ENCODE measurements around the gene IMPG2. TPM values are rescaled to one million over a fixed set of nuclear protein-coding genes. Genes with fewer than 3 reads are reported as not detected.

IMPG2 gene
- total RNA-seq, 1 experiment from 2014 or later: 0.18 TPM

- BruUV-seq (replicated peaks): no TSS peak
- Histone ChIP-seq H3K9me2 (replicated peaks; ENCODE audit: low read length) (no peaks in the 10 kb centered on the region), H3K9ac (ENCODE audit: low read length) (peak overlapping the region; percentile 48), H3K36me3 (ENCODE audit: low read depth, low read length) (no peaks in the 10 kb centered on the region), H3K4me2 (ENCODE audit: low read length) (peak overlapping the region; percentile 82), H3K27me3 (ENCODE audit: low read length) (no peaks in the 10 kb centered on the region), H3K79me2 (ENCODE audit: low read length) (no peaks in the 10 kb centered on the region), H3K4me1 (ENCODE audit: insufficient read depth, low read length) (peaks cover 20% of the 10 kb centered on the region), H3K4me3 (ENCODE audit: low read length) (peak overlapping the region; percentile 54), H3K9me3 (ENCODE audit: low read length) (no peaks in the 10 kb centered on the region), H2AFZ (ENCODE audit: low read length) (peak overlapping the region; percentile 36), H3F3A (ENCODE audit: low read length, unreplicated experiment) (peaks cover 5% of the 10 kb centered on the region), H4K20me1 (ENCODE audit: low read length) (no peaks in the 10 kb centered on the region), H3K27ac (ENCODE audit: low read length) (peak overlapping the region; percentile 85)
- ChIA-PET POLR2A (ENCODE audit: unreplicated experiment) (interaction anchor here (0.6 kb wide), 1 partner anchor 206 kb away, joined by 3 read pairs; no protein-coding TSS in a partner anchor), CTCF (interaction anchor here (1.0 kb wide), 1 partner anchor 73 kb away, joined by 3 read pairs; no protein-coding TSS in a partner anchor)
- intact Hi-C loops (cut with micrococcal nuclease): no loop called here
- ATAC-seq (peak; percentile 75), DNase-seq (peak; percentile 35)
- TF ChIP-seq CTCF (conservative IDR thresholded peaks at IDR 0.05; ENCODE audit: low read depth, low read length): no peak
- no peak for TF ChIP-seq EZH2 (IDR thresholded peaks at IDR 0.05; ENCODE audit: low read length, unreplicated experiment)
- TF ChIP-seq EZH2phosphoT487 (IDR thresholded peaks at IDR 0.05; ENCODE audit: borderline replicate concordance, low read length): no peak
Observed at GRCh38 chr3:101303836-101304235, 16.5 kb downstream of the IMPG2 start.

- peak overlapping the region; percentile 48 for H3K9ac ChIP-seq (ENCODE audit: low read length)
- H3K4me3 ChIP-seq (ENCODE audit: low read length): peak overlapping the region; percentile 54
- peaks cover 20% of the 10 kb centered on the region for H3K4me1 ChIP-seq (ENCODE audit: insufficient read depth, low read length)
- DNase-seq (peak; percentile 91), ATAC-seq (peak; percentile 95)
- intact Hi-C loops (cut with micrococcal nuclease): no loop called here
- ChIA-PET POLR2A (ENCODE audit: unreplicated experiment) (interaction anchor here (0.7 kb wide), 1 partner anchor 7 kb away, joined by 5 read pairs; no protein-coding TSS in a partner anchor), CTCF (interaction anchor here (1.0 kb wide), 1 partner anchor 73 kb away, joined by 3 read pairs; no protein-coding TSS in a partner anchor)
- H3K9me2 ChIP-seq (replicated peaks; ENCODE audit: low read length): no peaks in the 10 kb centered on the region
- H3K27ac ChIP-seq (ENCODE audit: low read length): peak overlapping the region; percentile 85
- H3K27me3 ChIP-seq (ENCODE audit: low read length): no peaks in the 10 kb centered on the region
- H4K20me1 ChIP-seq (ENCODE audit: low read length): no peaks in the 10 kb centered on the region
- H2AFZ ChIP-seq (ENCODE audit: low read length): peak overlapping the region; percentile 36
- H3K79me2 ChIP-seq (ENCODE audit: low read length): no peaks in the 10 kb centered on the region
- H3K4me2 ChIP-seq (ENCODE audit: low read length): peak overlapping the region; percentile 82
- BruUV-seq (replicated peaks): no TSS peak
- H3F3A ChIP-seq (ENCODE audit: low read length, unreplicated experiment): peaks cover 5% of the 10 kb centered on the region
- no peaks in the 10 kb centered on the region for H3K36me3 ChIP-seq (ENCODE audit: low read depth, low read length)
- TF ChIP-seq EZH2phosphoT487 (IDR thresholded peaks at IDR 0.05; ENCODE audit: borderline replicate concordance, low read length) (no peak), EZH2 (IDR thresholded peaks at IDR 0.05; ENCODE audit: low read length, unreplicated experiment) (no peak), CTCF (conservative IDR thresholded peaks at IDR 0.05; ENCODE audit: low read depth, low read length) (no peak)
- no peaks in the 10 kb centered on the region for H3K9me3 ChIP-seq (ENCODE audit: low read length)
Observed at GRCh38 chr3:101303089-101303731, 17.2 kb downstream of the IMPG2 start.

GRCh38 chr3:101300073-101300472, 20.3 kb downstream of the IMPG2 start:
- Histone ChIP-seq H3K4me2 (ENCODE audit: low read length) (no peak overlapping the region), H3K79me2 (ENCODE audit: low read length) (no peaks in the 10 kb centered on the region), H3K9ac (ENCODE audit: low read length) (no peak overlapping the region), H4K20me1 (ENCODE audit: low read length) (no peaks in the 10 kb centered on the region), H3K9me3 (ENCODE audit: low read length) (no peaks in the 10 kb centered on the region), H3K36me3 (ENCODE audit: low read depth, low read length) (no peaks in the 10 kb centered on the region), H3K27ac (ENCODE audit: low read length) (no peak overlapping the region), H3K4me3 (ENCODE audit: low read length) (no peak overlapping the region), H3F3A (ENCODE audit: low read length, unreplicated experiment) (peaks cover 5% of the 10 kb centered on the region), H2AFZ (ENCODE audit: low read length) (no peak overlapping the region), H3K9me2 (replicated peaks; ENCODE audit: low read length) (no peaks in the 10 kb centered on the region), H3K27me3 (ENCODE audit: low read length) (no peaks in the 10 kb centered on the region), H3K4me1 (ENCODE audit: insufficient read depth, low read length) (peaks cover 20% of the 10 kb centered on the region)
- POLR2A ChIA-PET (ENCODE audit: unreplicated experiment): no interaction called here
- ATAC-seq (no peak), DNase-seq (no peak)
- intact Hi-C loops (cut with micrococcal nuclease): no loop called here
- CTCF ChIA-PET: no interaction called here
- no peak for TF ChIP-seq EZH2 (IDR thresholded peaks at IDR 0.05; ENCODE audit: low read length, unreplicated experiment)
- TF ChIP-seq EZH2phosphoT487 (IDR thresholded peaks at IDR 0.05; ENCODE audit: borderline replicate concordance, low read length): no peak
- TF ChIP-seq CTCF (conservative IDR thresholded peaks at IDR 0.05; ENCODE audit: low read depth, low read length): no peak
- BruUV-seq (replicated peaks): no TSS peak
